Psoas muscle (tissue), 8 donors: ENCODE data around the gene ZBED4. TPM values are rescaled to one million over a fixed set of nuclear protein-coding genes. Genes with fewer than 3 reads are reported as not detected.

Source experiments
- ATAC-seq, 4 donors: fragments of 200-7000 bp; cut with Tn5 transposase; one replicate each; pipeline ENCODE4 v1.9.1; 2020; ENCODE audit warnings: moderate library complexity in 3 of 4, mild to moderate bottlenecking in 2 of 4
- DNase-seq, 2 donors: peaks; one replicate each; pipeline ENCODE4 v3.0.0-alpha.2; 2020
- H3K27ac ChIP-seq: fragments of 200-600 bp; one replicate; pipeline ENCODE4 v1.8.0; 2022
- H3K27me3 ChIP-seq, 3 donors: fragments of 200-600 bp in 1 of 3; one replicate each; pipeline versions ENCODE4 v1.6.1 to v1.8.0; 2013 to 2022; ENCODE audit warnings: low read length in 2 of 3, mild to moderate bottlenecking in 2 of 3, moderate library complexity in 1 of 3; ENCODE audit not compliant: insufficient read depth in 3 of 3
- H3K36me3 ChIP-seq, 2 donors: fragments of 200-600 bp in 1 of 2; one replicate each; pipeline versions ENCODE4 v1.6.1 to v1.8.0; 2013 to 2022; ENCODE audit warnings: low read depth in 1 of 2, mild to moderate bottlenecking in 1 of 2, moderate library complexity in 1 of 2; ENCODE audit not compliant: insufficient read depth in 1 of 2
- H3K4me1 ChIP-seq: fragments of 200-600 bp; one replicate; pipeline ENCODE4 v1.8.0; 2022
- H3K4me3 ChIP-seq: fragments of 200-600 bp; one replicate; pipeline ENCODE4 v1.8.0; 2022; ENCODE audit warnings: mild to moderate bottlenecking
- H3K9me3 ChIP-seq: fragments of 200-600 bp; one replicate; pipeline ENCODE4 v1.8.0; 2022
- CTCF ChIP-seq: fragments of 200-600 bp; IDR thresholded peaks from one replicate; pipeline ENCODE4 v1.8.0; 2022; ENCODE audit warnings: antibody characterized with exemption
- WGBS, 3 donors: extraction: QIAGEN DNeasy Blood & Tissue Kit; methylation state at CpG; one replicate each; pipeline versions ENCODE4 v1.1.6 to v1.1.7; 2013; 5-methylcytosine and 5-hydroxymethylcytosine counted together
- intact Hi-C, 2 donors: fragments of 100-400 bp; cut with DNase I; formaldehyde crosslinking; loops; one replicate each; pipeline versions ENCODE4 v1.11.0 to v1.14.2; 2022
- polyA plus RNA-seq, 3 donors: library from polyadenylated mRNA; stranded (reverse); fragments of 200-250 nt; gene quantifications; one replicate each; pipeline ENCODE4 v1.2.3, GENCODE V29; 2013
- total RNA-seq, 4 donors: library from RNA; stranded (reverse); fragmentation: NEBNext Ultra II Directional in 2 of 4; extraction: Animal tissue kit (Norgen Biotek cat#: 25700) in 2 of 4; gene quantifications; one replicate each; pipeline versions ENCODE4 v1.2.1 to v1.2.4, GENCODE V29; 2021 to 2023
- donor health status: healthy with polysubstance abuse.
- donor health status: DM: no; HTN: no; CAD: no; lungs with moderate emphysema.
- donor health status: Bipolar disorder and iron deficiency.
- donor health status: healthy.
- donor health status: DM: yes; HTN: yes; CAD: no.
- donor health status: DM: no; HTN: no; CAD: no.
- donor health status: DM: no; HTN: no; CAD: no.
- donor health status: DM: yes; HTN: yes; CAD: no.

ZBED4 gene
- total and polyA plus RNA-seq, 7 donors, result 3.3 to 17.9 (median 8.3) TPM

GRCh38 chr22:49887064-49887451 is 33.4 kb downstream of the ZBED4 start:
- intact Hi-C loops, result no loop called here
- Histone ChIP-seq H3K27me3 (no peaks in the 10 kb centered on the region), H3K4me1 (no peaks in the 10 kb centered on the region), H3K27ac (no peak overlapping the region), H3K9me3 (no peaks in the 10 kb centered on the region), H3K4me3 (no peak overlapping the region), H3K36me3 (peaks cover 0 to 54% of the 10 kb centered on the region in 2 donors)
- DNase-seq, result no peak
- TF ChIP-seq CTCF, result no peak
- ATAC-seq, result no peak
- WGBS, 3 donors, result 94 to 98% (median 94%) methylated on average over 14 of the region's 14 CpGs

GRCh38 chr22:49887702-49888101 is 34.1 kb downstream of the ZBED4 start:
- intact Hi-C loops, result no loop called here
- DNase-seq (no peak), ATAC-seq (no peak)
- TF ChIP-seq CTCF, result no peak
- 78 to 83% (median 80%) methylated on average over 9 of the region's 9 CpGs for WGBS, 3 donors
- no peaks in the 10 kb centered on the region for H3K27me3 ChIP-seq
- no peaks in the 10 kb centered on the region for H3K9me3 ChIP-seq
- no peak overlapping the region for H3K4me3 ChIP-seq
- peaks cover 0 to 54% of the 10 kb centered on the region in 2 donors for H3K36me3 ChIP-seq
- H3K4me1 ChIP-seq, result peaks cover 5% of the 10 kb centered on the region
- H3K27ac ChIP-seq, result no peak overlapping the region

- Histone ChIP-seq H3K27me3 (no peaks in the 10 kb centered on the region), H3K9me3 (no peaks in the 10 kb centered on the region), H3K4me3 (no peak overlapping the region), H3K27ac (no peak overlapping the region), H3K4me1 (peaks cover 10% of the 10 kb centered on the region), H3K36me3 (peaks cover 0 to 48% of the 10 kb centered on the region in 2 donors)
- intact Hi-C loops, result no loop called here
- WGBS, 3 donors, result 87 to 89% (median 88%) methylated on average over 5 of the region's 5 CpGs
- ATAC-seq, result no peak
- no peak for DNase-seq
- no peak for TF ChIP-seq CTCF
Observed at GRCh38 chr22:49889071-49889470, 35.4 kb downstream of the ZBED4 start.

GRCh38 chr22:49892226-49892899 is 38.7 kb downstream of the ZBED4 start:
- Histone ChIP-seq H3K9me3 (peaks cover 5% of the 10 kb centered on the region), H3K27ac (peak overlapping the region; percentile 70), H3K27me3 (no peaks in the 10 kb centered on the region), H3K4me1 (peaks cover 10% of the 10 kb centered on the region), H3K4me3 (no peak overlapping the region), H3K36me3 (peaks cover 0 to 17% of the 10 kb centered on the region in 2 donors)
- ATAC-seq (peak; percentile 80 to 93 (median 91)), DNase-seq (peak; percentile 62 to 82)
- TF ChIP-seq CTCF, result no peak
- WGBS, 3 donors, result 43 to 61% (median 50%) methylated on average over 4 of the region's 4 CpGs
- intact Hi-C loops, result no loop called here

GRCh38 chr22:49893025-49893424 is 39.4 kb downstream of the ZBED4 start:
- Histone ChIP-seq H3K4me3 (no peak overlapping the region), H3K36me3 (peaks cover 0 to 11% of the 10 kb centered on the region in 2 donors), H3K4me1 (peaks cover 10% of the 10 kb centered on the region), H3K27ac (peak overlapping the region; percentile 70), H3K27me3 (no peaks in the 10 kb centered on the region), H3K9me3 (peaks cover 5% of the 10 kb centered on the region)
- ATAC-seq (peak in 3 of 4 donors; percentile 52 to 60 (median 59)), DNase-seq (no peak)
- intact Hi-C loops, result no loop called here
- 54 to 60% (median 54%) methylated on average over 4 of the region's 4 CpGs for WGBS, 3 donors
- TF ChIP-seq CTCF, result no peak
